GM12801 (cell line): ENCODE data around the gene FHL2.

Experiments
- TF ChIP-seq, protein P1 (sequence below): IDR thresholded peaks from one replicate; pipeline ENCODE4 v1.5.1; 2011; ENCODE audit warnings: control low read depth; ENCODE audit not compliant: insufficient read length; ENCODE audit errors: extremely low read depth

Gene FHL2, protein sequence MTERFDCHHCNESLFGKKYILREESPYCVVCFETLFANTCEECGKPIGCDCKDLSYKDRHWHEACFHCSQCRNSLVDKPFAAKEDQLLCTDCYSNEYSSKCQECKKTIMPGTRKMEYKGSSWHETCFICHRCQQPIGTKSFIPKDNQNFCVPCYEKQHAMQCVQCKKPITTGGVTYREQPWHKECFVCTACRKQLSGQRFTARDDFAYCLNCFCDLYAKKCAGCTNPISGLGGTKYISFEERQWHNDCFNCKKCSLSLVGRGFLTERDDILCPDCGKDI

DNA sequence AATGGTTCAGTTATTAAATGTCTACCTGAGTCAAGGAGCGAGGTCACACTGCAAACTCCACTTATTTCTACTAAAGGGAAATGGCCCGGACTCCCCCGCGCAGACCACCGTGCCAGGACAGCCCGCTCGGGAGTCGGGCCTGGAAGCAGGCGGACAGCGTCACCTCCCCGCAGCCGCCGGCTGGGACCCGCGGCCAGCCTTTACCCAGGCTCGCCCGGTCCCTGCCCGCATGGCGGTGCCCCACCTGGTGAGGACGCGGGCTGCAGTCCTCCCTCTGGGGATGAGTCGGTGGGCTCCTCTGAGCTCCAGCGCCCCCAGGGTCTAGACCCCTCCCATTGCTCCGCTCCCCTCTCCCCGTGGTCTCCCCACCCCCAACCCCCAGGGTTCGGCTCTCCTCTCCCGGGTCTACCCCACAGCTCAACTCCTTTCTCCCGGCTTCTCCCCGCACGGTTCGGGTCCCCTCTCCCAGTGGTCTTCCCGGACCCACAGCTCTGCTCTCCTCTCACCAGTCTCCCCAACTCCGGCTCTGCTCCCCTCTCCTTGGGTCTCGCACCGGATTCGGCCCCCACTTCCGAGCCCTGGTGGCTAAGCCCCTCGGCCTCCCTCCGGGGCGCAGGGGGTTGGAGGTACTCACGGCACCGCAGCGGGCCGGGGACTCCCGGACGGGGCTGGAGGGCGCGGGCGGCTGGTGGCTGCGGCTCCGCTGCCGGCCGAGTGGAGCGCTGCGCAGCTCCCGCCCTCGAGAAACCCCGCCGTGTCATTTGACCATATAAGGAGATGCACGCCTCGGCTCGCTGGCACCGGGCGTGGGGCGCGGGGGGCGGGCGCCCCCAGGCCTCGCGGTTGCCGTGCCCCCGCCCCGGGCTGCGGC lies at the start of gene FHL2:
Gene FHL2, minus strand, starts transcription at position 716 of the 871 bp plus-strand sequence. CDS start 12,535 bp downstream, outside the sequence.
- TF ChIP-seq, protein P1, sequence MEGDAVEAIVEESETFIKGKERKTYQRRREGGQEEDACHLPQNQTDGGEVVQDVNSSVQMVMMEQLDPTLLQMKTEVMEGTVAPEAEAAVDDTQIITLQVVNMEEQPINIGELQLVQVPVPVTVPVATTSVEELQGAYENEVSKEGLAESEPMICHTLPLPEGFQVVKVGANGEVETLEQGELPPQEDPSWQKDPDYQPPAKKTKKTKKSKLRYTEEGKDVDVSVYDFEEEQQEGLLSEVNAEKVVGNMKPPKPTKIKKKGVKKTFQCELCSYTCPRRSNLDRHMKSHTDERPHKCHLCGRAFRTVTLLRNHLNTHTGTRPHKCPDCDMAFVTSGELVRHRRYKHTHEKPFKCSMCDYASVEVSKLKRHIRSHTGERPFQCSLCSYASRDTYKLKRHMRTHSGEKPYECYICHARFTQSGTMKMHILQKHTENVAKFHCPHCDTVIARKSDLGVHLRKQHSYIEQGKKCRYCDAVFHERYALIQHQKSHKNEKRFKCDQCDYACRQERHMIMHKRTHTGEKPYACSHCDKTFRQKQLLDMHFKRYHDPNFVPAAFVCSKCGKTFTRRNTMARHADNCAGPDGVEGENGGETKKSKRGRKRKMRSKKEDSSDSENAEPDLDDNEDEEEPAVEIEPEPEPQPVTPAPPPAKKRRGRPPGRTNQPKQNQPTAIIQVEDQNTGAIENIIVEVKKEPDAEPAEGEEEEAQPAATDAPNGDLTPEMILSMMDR = no peak

DNA sequence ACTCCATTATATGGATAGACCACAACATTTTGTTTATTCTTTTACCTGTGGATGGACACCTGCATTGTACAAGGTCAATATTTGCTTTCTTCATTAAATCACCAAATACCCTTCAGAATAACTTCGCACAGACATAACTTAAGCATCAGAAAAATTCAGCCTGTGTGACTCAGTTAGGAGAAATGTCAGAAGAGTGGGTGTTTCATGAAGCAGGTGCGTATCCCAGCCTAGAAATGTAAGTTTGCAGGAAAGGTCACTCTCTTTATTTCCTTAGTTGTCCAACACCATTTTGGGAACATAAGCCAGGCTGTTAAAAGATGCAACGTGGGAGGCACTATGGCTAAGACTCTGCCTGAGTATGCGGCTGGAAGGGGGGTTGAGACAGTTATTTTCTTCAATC lies 48.6 kb upstream of the FHL2 start:
- TF ChIP-seq, protein P1 = no peak

DNA sequence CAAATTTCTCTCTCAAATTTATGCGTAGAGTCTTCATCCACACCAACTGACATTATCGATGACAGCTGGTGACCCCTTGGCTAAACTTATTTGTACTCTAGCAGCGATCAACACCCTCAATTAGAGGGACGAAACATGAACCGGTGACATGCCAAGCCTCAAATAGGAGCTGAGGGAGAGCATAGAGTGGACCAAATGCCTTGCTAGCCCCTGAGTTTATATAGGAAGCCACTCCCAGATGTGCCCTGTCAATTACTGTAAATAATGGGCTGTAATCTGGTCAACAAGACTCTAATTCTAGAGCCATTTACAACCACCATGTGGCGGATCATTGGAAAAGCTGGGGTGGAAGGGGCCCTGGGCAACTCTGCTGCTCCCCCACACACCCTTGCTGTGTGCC lies 47.6 kb upstream of the FHL2 start:
- TF ChIP-seq, protein P1 = no peak

DNA sequence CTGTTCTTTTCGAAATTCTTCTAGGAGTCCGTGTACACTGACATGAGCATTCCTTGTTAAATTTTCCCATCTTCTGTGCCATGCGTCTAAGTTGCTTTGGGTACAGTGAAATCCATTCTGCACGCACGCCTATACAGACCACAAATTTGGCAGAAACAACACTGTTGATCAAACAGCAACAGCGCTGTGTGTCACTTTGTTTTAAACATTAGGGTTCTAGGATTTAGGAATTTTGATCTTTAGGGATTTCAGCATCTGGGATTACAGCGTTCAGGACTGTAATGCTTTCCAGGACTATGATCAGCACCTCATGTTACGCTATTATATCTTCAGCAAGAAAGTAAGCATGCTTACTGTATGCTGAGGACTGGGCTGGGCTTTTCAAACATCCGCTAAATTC lies 47.1 kb upstream of the FHL2 start:
- TF ChIP-seq, protein P1 = no peak

DNA sequence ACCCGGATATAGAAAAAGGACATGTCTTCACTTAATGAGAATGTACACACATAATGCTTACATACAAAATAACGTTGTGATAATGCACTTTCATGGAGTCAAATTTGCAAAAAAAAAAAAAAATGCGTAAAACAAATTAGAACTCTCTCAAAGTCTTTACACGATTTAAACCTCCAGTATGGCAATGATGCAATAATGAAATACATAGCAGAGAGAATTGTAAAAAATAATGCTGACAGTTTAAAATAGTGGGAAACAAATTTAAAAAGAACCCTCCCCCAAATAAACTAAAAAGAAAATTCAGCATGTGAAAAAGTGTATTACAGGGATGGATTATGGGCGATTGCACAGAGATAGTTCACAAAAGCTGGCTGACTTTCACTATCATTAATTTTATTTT lies 46.6 kb upstream of the FHL2 start:
- TF ChIP-seq, protein P1 = no peak

DNA sequence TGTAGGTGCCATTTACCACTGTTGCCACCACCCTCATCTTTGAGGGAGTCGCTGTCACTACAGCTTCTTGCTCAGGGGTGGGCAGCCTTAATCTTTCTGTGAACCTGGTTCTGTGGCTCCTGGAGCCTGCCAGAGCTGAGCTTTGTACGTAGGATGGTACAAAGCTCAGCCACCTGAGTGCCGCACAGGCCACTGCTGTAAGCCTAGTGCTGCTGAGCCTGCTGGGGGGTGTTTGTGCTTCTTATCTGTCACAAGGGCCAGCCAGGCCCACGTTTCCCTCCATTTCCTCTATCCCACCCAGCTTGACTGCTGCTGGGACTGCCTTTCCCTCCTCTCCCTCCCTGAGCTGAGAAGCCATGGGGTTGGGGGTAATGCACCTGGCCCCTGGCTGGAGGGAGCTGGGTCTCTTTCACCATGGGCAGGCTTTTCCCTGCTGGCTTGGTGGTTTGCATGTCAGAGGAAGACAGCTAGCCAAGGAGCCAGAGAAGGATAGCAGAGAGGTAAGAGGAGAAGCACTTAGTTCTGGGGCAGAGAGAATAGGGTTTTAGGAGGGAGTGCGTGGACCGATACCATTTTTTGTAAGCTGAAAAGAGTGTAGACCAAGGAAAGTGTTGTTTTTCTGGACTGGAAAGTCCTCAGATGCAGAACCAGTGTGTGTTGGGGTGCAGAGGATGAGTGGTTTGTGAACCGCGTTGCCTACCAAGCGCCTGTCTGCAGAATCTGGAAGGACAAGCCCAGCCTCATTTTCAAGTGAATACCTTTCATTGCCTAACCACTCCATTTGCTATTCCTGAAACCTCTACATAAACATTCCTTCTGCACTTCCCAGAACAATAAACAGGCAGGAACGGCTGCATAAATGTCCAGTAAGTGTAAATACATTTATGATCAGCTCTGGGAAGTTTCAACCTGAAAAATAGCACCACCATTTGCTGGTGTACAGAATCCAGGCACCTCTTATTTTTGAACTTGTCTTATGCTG lies 45.1 kb upstream of the FHL2 start:
- TF ChIP-seq, protein P1 = no peak
